ENCODE results near the gene LDLRAD3.
A peak's percentile ranks its signal among the peaks of the same experiment; 100 is the strongest.

Gene LDLRAD3

DNA sequence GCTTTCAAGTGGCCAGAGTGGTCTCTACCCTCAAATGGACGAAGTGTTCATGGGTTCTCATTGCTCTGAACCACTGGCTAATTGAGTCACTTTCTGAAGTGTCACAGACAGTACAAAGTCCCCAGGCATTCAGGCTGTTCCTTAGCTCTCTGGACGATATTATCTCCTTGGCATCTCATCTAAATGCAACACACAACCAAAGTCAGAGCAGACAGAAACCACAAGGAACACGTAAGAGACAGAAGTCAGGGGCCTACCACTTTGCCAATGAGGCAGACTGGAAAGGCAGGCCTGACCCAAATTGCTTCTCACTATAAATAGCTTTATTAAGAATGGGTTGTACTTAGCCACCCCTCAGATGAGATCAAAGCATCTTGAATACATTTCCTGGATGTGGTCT lies 29.0 kb upstream of the LDLRAD3 start:
- TF ChIP-seq CEBPB (IDR thresholded peaks at IDR 0.05) (no peak), TEAD4 (IDR thresholded peaks at IDR 0.05) (no peak), TCF12 (IDR thresholded peaks at IDR 0.05; ENCODE audit: low read depth) (no peak), EP300 (IDR thresholded peaks at IDR 0.05; ENCODE audit: borderline replicate concordance) (no peak), FOXM1 (IDR thresholded peaks at IDR 0.05; ENCODE audit: borderline replicate concordance, low read depth) (no peak), CREB1 (IDR thresholded peaks at IDR 0.05; ENCODE audit: low read depth) (no peak), RAD21 (IDR thresholded peaks at IDR 0.05; ENCODE audit: low read depth) (no peak), YY1 (IDR thresholded peaks at IDR 0.05; ENCODE audit: low read depth) (no peak), NFIC (IDR thresholded peaks at IDR 0.05) (no peak), ZBTB7A (IDR thresholded peaks at IDR 0.05; ENCODE audit: low read depth) (no peak), TAF1 (IDR thresholded peaks at IDR 0.05; ENCODE audit: low read depth) (no peak)
- TF ChIP-seq, protein P1, sequence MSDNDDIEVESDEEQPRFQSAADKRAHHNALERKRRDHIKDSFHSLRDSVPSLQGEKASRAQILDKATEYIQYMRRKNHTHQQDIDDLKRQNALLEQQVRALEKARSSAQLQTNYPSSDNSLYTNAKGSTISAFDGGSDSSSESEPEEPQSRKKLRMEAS (IDR thresholded peaks at IDR 0.05): no peak
- TF ChIP-seq, protein P2, sequence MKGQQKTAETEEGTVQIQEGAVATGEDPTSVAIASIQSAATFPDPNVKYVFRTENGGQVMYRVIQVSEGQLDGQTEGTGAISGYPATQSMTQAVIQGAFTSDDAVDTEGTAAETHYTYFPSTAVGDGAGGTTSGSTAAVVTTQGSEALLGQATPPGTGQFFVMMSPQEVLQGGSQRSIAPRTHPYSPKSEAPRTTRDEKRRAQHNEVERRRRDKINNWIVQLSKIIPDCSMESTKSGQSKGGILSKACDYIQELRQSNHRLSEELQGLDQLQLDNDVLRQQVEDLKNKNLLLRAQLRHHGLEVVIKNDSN (IDR thresholded peaks at IDR 0.05): no peak
- TF ChIP-seq, protein P3, sequence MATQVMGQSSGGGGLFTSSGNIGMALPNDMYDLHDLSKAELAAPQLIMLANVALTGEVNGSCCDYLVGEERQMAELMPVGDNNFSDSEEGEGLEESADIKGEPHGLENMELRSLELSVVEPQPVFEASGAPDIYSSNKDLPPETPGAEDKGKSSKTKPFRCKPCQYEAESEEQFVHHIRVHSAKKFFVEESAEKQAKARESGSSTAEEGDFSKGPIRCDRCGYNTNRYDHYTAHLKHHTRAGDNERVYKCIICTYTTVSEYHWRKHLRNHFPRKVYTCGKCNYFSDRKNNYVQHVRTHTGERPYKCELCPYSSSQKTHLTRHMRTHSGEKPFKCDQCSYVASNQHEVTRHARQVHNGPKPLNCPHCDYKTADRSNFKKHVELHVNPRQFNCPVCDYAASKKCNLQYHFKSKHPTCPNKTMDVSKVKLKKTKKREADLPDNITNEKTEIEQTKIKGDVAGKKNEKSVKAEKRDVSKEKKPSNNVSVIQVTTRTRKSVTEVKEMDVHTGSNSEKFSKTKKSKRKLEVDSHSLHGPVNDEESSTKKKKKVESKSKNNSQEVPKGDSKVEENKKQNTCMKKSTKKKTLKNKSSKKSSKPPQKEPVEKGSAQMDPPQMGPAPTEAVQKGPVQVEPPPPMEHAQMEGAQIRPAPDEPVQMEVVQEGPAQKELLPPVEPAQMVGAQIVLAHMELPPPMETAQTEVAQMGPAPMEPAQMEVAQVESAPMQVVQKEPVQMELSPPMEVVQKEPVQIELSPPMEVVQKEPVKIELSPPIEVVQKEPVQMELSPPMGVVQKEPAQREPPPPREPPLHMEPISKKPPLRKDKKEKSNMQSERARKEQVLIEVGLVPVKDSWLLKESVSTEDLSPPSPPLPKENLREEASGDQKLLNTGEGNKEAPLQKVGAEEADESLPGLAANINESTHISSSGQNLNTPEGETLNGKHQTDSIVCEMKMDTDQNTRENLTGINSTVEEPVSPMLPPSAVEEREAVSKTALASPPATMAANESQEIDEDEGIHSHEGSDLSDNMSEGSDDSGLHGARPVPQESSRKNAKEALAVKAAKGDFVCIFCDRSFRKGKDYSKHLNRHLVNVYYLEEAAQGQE (IDR thresholded peaks at IDR 0.05; ENCODE audit: low read depth): no peak

DNA sequence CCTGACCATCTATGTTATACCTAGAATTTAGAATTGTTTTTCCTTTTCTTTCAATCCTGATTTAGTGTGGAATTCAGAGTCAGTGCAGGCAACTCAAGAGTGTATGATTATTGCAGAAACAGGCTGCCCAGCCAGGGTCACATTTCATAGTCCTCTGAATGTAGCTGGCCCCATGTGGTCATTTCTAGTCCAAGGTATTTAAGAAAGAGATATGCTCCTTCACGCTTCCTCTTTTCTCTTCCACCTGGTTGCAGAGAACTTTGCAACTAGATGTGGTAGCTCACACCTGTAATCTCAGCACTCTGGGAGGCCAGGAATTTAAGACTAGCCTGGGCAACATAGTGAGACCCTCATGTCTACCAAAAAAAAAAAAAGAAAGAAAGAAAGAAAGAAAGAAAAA lies 27.6 kb upstream of the LDLRAD3 start:
- no peak for TF ChIP-seq TEAD4 (IDR thresholded peaks at IDR 0.05)
- no peak for TF ChIP-seq EP300 (IDR thresholded peaks at IDR 0.05; ENCODE audit: borderline replicate concordance)
- TF ChIP-seq, protein P1 (IDR thresholded peaks at IDR 0.05): no peak
- TF ChIP-seq ZBTB7A (IDR thresholded peaks at IDR 0.05; ENCODE audit: low read depth): no peak
- TF ChIP-seq, protein P3 (IDR thresholded peaks at IDR 0.05; ENCODE audit: low read depth): no peak
- TF ChIP-seq FOXM1 (IDR thresholded peaks at IDR 0.05; ENCODE audit: borderline replicate concordance, low read depth): no peak
- no peak for TF ChIP-seq NFIC (IDR thresholded peaks at IDR 0.05)
- no peak for TF ChIP-seq RAD21 (IDR thresholded peaks at IDR 0.05; ENCODE audit: low read depth)
- TF ChIP-seq, protein P2 (IDR thresholded peaks at IDR 0.05): no peak
- TF ChIP-seq TCF12 (IDR thresholded peaks at IDR 0.05; ENCODE audit: low read depth): no peak
- TF ChIP-seq TAF1 (IDR thresholded peaks at IDR 0.05; ENCODE audit: low read depth): no peak
- no peak for TF ChIP-seq EGR1 (IDR thresholded peaks at IDR 0.05)
- no peak for TF ChIP-seq YY1 (IDR thresholded peaks at IDR 0.05; ENCODE audit: low read depth)
- TF ChIP-seq CREB1 (IDR thresholded peaks at IDR 0.05; ENCODE audit: low read depth): no peak

DNA sequence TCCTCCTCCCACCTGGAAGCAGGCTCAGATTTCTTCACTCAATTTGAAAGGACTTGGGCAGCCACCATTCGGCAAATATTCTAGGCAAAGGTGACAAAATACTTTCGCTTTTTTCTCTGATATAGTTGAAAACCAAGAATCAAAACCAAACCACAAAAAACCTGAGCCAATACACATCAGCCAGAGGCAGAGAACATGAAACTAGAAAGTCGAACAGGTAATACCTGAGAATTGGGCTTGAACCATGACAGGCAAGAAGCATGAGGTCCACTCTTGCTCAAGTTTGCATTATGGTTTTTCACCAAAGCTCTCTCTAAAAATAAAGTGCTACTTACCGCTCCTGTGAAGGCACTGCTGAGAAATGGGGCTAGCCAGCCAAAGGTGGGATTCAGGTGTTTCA lies 26.2 kb upstream of the LDLRAD3 start:
- no peak for TF ChIP-seq TEAD4 (IDR thresholded peaks at IDR 0.05)

DNA sequence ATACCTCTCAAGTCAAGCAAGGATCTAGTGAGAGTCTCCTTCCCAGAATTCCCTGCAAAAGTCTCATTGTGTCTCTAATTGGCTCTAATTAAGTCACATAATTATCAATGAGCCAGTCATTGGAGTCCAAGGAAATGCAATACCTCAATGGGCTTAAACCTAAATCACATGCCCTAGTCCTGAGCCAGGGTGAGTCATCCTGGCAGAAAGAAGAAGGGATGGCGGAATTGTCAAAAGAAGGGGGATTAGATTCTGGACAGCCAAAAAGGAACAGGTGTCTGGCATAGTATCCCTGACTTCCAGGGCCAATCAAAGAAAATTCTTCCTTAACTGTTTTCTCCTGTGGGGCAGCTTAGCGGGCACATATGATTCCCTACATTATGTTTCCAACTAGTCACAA lies 25.1 kb upstream of the LDLRAD3 start:
- TF ChIP-seq TAF1 (IDR thresholded peaks at IDR 0.05; ENCODE audit: low read depth): no peak
- TF ChIP-seq EP300 (IDR thresholded peaks at IDR 0.05; ENCODE audit: borderline replicate concordance): no peak
- no peak for TF ChIP-seq EGR1 (IDR thresholded peaks at IDR 0.05)
- no peak for TF ChIP-seq CREB1 (IDR thresholded peaks at IDR 0.05; ENCODE audit: low read depth)

DNA sequence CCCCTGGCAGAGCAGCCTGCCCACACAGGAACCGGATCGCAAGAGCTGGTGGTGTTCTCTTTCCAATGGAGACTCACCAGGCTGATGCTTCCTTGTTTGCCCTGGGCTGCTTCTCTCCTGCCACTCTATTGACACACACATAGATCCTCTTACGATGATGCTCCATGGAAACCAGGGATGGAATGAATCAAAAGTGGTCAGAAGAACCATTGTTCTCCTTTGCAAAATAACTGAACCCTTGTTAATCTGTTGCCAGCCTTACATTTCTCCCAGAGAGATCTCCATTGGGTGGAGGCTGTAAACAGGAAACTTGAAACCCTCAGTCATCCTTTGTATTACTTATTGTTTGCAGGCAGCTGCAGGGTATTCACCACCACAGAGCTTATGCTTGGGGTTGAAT lies 24.6 kb upstream of the LDLRAD3 start:
- no peak for TF ChIP-seq TAF1 (IDR thresholded peaks at IDR 0.05; ENCODE audit: low read depth)
- peak; percentile 42; the same call in 1 of the 2 replicates for TF ChIP-seq FOXM1 (IDR thresholded peaks at IDR 0.05; ENCODE audit: borderline replicate concordance, low read depth)

DNA sequence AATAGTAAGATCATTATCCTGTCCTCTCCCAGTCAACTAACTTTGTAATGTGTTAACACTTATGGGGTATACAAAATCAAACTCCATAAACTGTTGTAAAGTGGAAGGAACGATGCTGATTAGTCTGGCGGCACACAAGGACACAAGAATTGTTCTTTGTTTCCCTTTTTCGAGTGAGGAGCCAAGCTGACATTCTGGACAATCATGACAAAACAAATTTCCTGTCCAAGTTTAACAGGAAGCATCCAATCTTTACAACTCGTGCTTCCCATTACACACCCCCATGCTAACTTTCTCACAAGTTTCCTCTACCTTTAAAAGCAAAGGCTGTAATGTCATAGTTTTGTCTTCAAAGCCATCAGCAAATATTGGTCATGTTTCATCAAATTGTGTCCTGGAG lies 20.4 kb upstream of the LDLRAD3 start:
- TF ChIP-seq CEBPB (IDR thresholded peaks at IDR 0.05) (no peak), EGR1 (IDR thresholded peaks at IDR 0.05) (no peak), TAF1 (IDR thresholded peaks at IDR 0.05; ENCODE audit: low read depth) (no peak)

DNA sequence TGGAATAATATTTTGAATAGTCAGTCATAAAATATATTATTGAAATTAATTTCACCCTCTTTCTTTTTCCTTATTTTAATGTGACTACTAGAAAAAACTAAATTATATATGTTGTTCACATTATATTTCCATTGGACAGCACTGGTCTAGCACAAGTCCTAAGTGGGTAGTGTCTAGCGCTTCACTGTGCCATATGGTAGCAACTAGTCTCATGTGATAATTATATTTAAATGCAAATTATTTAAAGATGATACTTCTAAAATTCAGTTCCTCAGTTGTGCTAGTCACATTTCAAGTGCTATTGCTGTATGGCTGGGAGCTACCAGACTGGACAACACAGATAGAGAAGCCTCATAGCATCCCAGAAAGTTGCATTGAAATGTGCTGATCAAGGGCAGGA lies 19.1 kb upstream of the LDLRAD3 start:
- TF ChIP-seq TCF12 (IDR thresholded peaks at IDR 0.05; ENCODE audit: low read depth): no peak
- TF ChIP-seq TAF1 (IDR thresholded peaks at IDR 0.05; ENCODE audit: low read depth): no peak
- TF ChIP-seq FOXM1 (IDR thresholded peaks at IDR 0.05; ENCODE audit: borderline replicate concordance, low read depth): no peak
- TF ChIP-seq EP300 (IDR thresholded peaks at IDR 0.05; ENCODE audit: borderline replicate concordance): no peak
- no peak for TF ChIP-seq ZBTB7A (IDR thresholded peaks at IDR 0.05; ENCODE audit: low read depth)
- TF ChIP-seq, protein P1 (IDR thresholded peaks at IDR 0.05): no peak
- no peak for TF ChIP-seq RAD21 (IDR thresholded peaks at IDR 0.05; ENCODE audit: low read depth)
- TF ChIP-seq, protein P2 (IDR thresholded peaks at IDR 0.05): no peak
- no peak for TF ChIP-seq NFIC (IDR thresholded peaks at IDR 0.05)
- TF ChIP-seq EGR1 (IDR thresholded peaks at IDR 0.05): no peak
- TF ChIP-seq CEBPB (IDR thresholded peaks at IDR 0.05): no peak
- TF ChIP-seq, protein P3 (IDR thresholded peaks at IDR 0.05; ENCODE audit: low read depth): no peak
